Activated CD4-positive, alpha-beta T cell treated with anti-CD3 and anti-CD28 coated beads, Interleukin-2, amount 10 ng/mL, durations not matched to agents 24 days and 14 days (primary cell): ENCODE measurements around the gene CEMIP. TPM values are rescaled to one million over a fixed set of nuclear protein-coding genes. Genes with fewer than 3 reads are reported as not detected.
"Not testable (repeated sequence)": the region's sequence is repeated elsewhere in the genome, so short reads cannot be mapped to it uniquely, and the experiment has no call there.

Source experiments
- DNase-seq: peaks from one replicate; pipeline ENCODE4 v3.0.0; 2022
- H3K27ac Mint-ChIP-seq: one replicate; pipeline ENCODE4 v1.8.0; 2022; ENCODE audit warnings: mild to moderate bottlenecking, mixed read lengths
- H3K27me3 Mint-ChIP-seq: one replicate; pipeline ENCODE4 v1.8.0; 2022; ENCODE audit warnings: mixed read lengths
- H3K36me3 Mint-ChIP-seq: one replicate; pipeline ENCODE4 v1.8.0; 2022; ENCODE audit warnings: low read depth, mild to moderate bottlenecking, mixed read lengths
- H3K4me1 Mint-ChIP-seq: one replicate; pipeline ENCODE4 v1.8.0; 2021; ENCODE audit warnings: mixed read lengths
- H3K4me3 Mint-ChIP-seq: one replicate; pipeline ENCODE4 v1.8.0; 2022; ENCODE audit warnings: mild to moderate bottlenecking, moderate library complexity, mixed read lengths
- H3K9me3 Mint-ChIP-seq: one replicate; pipeline ENCODE4 v1.8.0; 2021; ENCODE audit warnings: mixed read lengths
- intact Hi-C: fragments of 100-400 bp; cut with micrococcal nuclease; formaldehyde crosslinking; loops from one replicate; pipeline ENCODE4 v1.15.1; 2023
- total RNA-seq: library from RNA; stranded (reverse); gene quantifications from 2 replicates; pipeline ENCODE4 v1.2.3, GENCODE V29; 2022

The CEMIP gene
- total RNA-seq, 1 donor from 2014 or later: not detected

DNA sequence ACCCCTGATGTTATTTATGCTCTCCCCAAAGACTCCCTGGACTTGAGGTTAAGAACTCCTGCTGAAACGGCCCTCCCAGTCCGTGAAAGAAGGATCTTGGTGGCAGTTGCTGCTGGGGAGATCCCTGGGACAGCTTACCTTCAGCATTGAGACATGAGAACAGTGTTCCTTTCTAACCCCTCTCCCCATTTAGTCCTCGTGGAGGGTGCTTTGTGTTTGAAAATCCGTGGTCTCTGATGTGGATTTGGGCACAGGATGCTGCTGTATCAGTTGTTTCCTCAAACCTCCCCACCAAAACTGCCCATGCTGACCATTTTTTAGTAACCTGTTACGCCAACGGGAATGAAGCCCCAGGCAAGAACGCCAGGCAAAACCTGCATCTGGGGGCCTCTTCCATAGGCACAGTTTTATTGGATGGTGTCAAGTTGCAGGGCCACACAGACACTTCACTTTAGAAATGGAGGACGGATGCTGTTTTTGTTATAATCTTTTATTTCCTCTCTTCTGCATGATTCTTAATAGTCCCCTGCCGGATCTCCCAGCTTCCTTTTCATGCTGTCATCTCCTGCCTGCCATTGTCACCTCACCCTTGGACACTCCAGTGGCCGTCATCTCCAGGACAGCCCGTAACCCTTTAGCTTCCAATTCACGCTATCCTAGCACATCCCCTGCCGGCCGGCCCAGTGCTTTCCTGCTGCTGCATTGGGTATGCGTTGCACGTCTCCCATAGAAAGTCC lies 31.7 kb upstream of the CEMIP start:
- no peaks in the 10 kb centered on the region for H3K4me1 Mint-ChIP-seq
- no peaks in the 10 kb centered on the region for H3K36me3 Mint-ChIP-seq
- no peak overlapping the region for H3K4me3 Mint-ChIP-seq
- intact Hi-C loops: no loop called here
- DNase-seq: no peak
- peaks cover 2% of the 10 kb centered on the region for H3K27me3 Mint-ChIP-seq
- no peak overlapping the region for H3K27ac Mint-ChIP-seq
- H3K9me3 Mint-ChIP-seq: no peaks in the 10 kb centered on the region

DNA sequence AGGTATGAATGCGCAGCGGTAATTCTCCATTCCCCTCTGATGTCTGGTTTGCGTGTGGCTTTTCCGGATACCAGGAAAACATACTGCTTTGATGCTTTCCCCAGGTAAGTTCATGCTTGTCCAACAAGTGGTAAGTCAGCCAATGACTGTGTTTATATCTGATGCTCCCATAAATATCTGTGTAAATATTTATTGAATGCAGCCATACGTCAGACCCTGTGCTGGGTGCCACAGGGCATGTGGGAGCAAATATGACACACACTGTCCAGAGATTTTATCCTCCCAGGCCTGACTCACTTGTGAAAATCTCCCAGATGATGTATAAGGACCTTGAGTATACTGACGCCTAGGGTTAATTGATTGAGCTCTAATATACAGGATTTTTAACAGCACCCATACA lies 29.6 kb upstream of the CEMIP start:
- H3K4me3 Mint-ChIP-seq: no peak overlapping the region
- intact Hi-C loops: no loop called here
- no peaks in the 10 kb centered on the region for H3K36me3 Mint-ChIP-seq
- H3K27me3 Mint-ChIP-seq: peaks cover 2% of the 10 kb centered on the region
- no peaks in the 10 kb centered on the region for H3K4me1 Mint-ChIP-seq
- no peaks in the 10 kb centered on the region for H3K9me3 Mint-ChIP-seq
- DNase-seq: no peak
- H3K27ac Mint-ChIP-seq: no peak overlapping the region

DNA sequence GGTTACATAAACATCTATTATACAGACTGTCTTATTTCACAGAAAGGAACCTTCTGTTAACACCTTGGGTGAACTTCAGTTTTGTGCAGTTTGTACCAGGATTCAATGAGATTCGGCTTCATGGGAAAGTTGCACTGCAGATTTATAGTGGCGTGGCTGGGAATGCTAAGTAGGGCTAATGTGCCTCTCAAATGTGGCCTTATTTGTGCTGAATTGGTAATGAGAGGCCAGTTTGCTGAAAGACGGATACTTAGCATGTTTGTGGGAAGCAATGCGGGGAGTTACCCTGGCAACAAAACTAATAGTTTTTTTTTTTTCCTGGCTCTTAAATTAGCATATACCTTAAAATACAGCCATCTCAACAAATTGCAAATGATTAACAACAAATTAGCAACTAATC lies 28.6 kb upstream of the CEMIP start:
- Mint-ChIP-seq H3K36me3 (no peaks in the 10 kb centered on the region), H3K9me3 (no peaks in the 10 kb centered on the region), H3K4me1 (no peaks in the 10 kb centered on the region), H3K4me3 (no peak overlapping the region), H3K27ac (no peak overlapping the region), H3K27me3 (peaks cover 2% of the 10 kb centered on the region)
- intact Hi-C loops: no loop called here
- DNase-seq: no peak

DNA sequence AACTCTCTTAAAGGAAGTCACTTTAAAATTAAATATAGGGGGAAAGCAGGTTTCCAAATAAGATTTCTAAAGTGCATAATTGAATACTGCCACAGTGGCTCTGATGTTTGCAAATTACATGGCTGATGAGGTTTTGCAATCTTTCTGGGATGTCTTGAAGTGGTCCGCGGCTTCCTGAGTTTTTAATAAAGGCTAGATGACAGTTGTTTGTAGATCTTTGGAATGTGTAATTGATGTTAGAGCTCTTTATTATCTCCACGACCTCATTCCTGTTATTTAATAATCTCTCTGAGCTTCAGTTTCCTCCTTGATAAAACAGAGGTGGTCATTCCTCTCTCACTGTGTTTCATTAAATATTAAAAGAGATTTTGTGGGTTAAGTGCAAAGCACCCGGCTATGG lies 27.0 kb upstream of the CEMIP start:
- no peaks in the 10 kb centered on the region for H3K9me3 Mint-ChIP-seq
- DNase-seq: no peak
- no peaks in the 10 kb centered on the region for H3K27me3 Mint-ChIP-seq
- no peak overlapping the region for H3K4me3 Mint-ChIP-seq
- peaks cover 3% of the 10 kb centered on the region for H3K4me1 Mint-ChIP-seq
- intact Hi-C loops: no loop called here
- H3K27ac Mint-ChIP-seq: no peak overlapping the region
- H3K36me3 Mint-ChIP-seq: no peaks in the 10 kb centered on the region

DNA sequence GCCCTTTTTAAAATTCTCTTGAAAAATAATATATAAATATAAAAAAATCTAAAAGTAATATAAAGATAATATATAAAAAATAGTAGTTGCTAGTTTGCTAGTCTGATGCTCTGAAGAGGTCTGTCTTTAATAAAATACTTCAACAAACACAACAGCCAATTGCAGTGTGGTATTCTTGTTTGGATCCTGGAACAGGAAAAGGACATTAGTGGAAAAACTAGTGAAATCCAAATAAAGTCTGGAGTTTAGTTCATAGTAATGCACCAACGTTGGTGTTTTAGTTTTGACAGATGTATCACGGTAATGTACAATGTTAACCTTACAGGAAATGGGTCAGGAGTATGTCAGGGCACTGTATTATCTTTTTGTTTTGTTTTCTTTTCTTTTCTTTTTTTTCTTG lies 26.0 kb upstream of the CEMIP start:
- Mint-ChIP-seq H3K4me3 (no peak overlapping the region), H3K9me3 (no peaks in the 10 kb centered on the region), H3K4me1 (peaks cover 3% of the 10 kb centered on the region), H3K27me3 (no peaks in the 10 kb centered on the region), H3K36me3 (no peaks in the 10 kb centered on the region), H3K27ac (no peak overlapping the region)
- no peak for DNase-seq
- intact Hi-C loops: no loop called here

DNA sequence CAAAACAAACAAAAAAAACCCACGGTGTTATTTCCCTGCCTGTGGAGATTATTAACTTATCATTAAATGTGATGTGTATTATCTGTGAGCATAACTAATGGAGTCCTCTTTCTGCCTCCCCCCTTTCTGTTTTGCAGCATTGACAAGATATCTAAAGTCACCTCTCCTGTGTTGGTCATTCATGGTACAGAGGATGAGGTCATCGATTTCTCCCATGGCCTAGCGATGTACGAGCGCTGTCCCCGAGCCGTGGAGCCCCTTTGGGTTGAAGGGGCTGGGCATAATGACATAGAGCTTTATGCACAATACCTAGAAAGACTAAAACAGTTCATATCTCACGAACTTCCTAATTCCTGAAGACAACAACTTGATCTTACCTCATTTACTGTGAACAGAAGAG lies 25.2 kb upstream of the CEMIP start:
- H3K27ac Mint-ChIP-seq: no peak overlapping the region
- no peaks in the 10 kb centered on the region for H3K9me3 Mint-ChIP-seq
- no peak overlapping the region for H3K4me3 Mint-ChIP-seq
- intact Hi-C loops: no loop called here
- no peaks in the 10 kb centered on the region for H3K36me3 Mint-ChIP-seq
- DNase-seq: no peak
- peaks cover 3% of the 10 kb centered on the region for H3K4me1 Mint-ChIP-seq
- peaks cover 3% of the 10 kb centered on the region for H3K27me3 Mint-ChIP-seq

DNA sequence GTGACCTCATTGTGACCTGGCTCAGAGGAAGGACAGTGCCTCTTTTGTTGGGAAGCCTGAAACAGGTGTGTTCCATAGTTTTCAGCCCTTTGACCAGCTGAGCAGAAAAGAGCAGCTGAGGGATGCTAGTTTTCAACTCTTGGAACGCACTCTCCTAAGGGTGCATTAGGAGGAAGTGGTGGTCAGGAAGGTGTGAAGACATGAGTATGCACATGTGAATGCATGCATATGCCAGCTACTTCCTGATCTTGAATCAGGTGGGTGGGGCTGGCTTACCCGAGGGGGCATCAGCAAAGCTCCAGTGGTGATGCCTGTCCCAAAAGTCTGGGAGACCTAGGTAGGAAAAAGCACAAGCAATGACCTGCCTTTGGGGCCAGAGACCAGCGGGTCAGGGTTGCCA lies 23.3 kb upstream of the CEMIP start:
- no peak overlapping the region for H3K27ac Mint-ChIP-seq
- H3K27me3 Mint-ChIP-seq: peaks cover 5% of the 10 kb centered on the region
- no peak overlapping the region for H3K4me3 Mint-ChIP-seq
- intact Hi-C loops: no loop called here
- H3K36me3 Mint-ChIP-seq: no peaks in the 10 kb centered on the region
- H3K4me1 Mint-ChIP-seq: peaks cover 3% of the 10 kb centered on the region
- H3K9me3 Mint-ChIP-seq: no peaks in the 10 kb centered on the region
- no peak for DNase-seq

DNA sequence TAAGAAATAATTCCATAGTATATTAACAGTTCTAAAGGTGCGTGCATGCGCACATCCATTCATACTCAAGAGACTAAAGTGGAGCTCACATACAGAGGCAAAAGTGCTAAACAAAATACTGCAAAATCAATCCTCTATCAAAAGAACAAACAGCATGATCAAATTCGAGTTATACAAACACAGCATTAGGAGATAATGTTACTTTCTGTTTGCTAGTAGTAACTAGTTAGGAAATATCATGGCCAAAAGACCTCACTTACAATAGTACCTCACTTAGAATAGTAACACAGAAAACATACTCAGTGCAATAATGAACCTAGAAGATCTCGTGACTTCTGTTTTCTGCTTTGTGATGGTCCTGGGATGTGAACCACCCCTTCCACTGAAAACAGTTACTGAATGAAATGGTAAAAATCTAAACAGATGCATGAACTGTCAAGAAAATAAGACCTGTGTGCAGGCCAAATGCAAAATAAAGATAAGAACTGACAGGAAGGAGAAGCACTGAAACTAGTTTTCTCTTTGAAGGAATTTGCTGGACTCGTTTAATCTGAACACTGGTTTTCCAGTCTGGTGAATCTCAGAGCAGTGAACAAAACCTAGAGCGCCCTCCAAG lies 20.9 kb upstream of the CEMIP start:
- Mint-ChIP-seq H3K36me3 (no peaks in the 10 kb centered on the region), H3K27ac (no peak overlapping the region), H3K4me1 (peaks cover 3% of the 10 kb centered on the region), H3K27me3 (peaks cover 10% of the 10 kb centered on the region), H3K4me3 (no peak overlapping the region), H3K9me3 (no peaks in the 10 kb centered on the region)
- DNase-seq: no peak
- intact Hi-C loops: no loop called here

DNA sequence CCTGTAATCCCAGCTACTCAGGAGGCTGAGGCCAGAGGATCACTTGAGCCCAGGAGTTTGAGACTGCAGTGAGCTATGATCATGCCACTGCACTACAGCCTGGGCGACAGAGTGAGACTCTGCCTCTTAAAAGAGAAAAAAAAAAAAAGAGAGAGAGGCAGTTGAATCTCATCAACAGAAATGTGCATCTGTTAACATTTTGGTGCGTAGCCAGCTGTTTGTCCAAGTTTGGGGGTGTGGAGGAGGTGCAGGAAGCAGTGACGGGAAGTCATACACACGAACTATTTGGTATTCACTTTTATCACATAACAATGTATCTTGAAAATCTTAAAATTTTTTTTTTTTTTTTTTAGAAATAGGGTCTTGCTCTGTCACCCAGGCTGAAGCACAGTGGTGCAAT lies 18.2 kb upstream of the CEMIP start:
- Mint-ChIP-seq H3K9me3 (no peaks in the 10 kb centered on the region), H3K4me3 (no peak overlapping the region), H3K27me3 (peaks cover 10% of the 10 kb centered on the region), H3K36me3 (no peaks in the 10 kb centered on the region), H3K4me1 (peaks cover under 1% of the 10 kb centered on the region), H3K27ac (no peak overlapping the region)
- intact Hi-C loops: no loop called here
- DNase-seq: no peak

DNA sequence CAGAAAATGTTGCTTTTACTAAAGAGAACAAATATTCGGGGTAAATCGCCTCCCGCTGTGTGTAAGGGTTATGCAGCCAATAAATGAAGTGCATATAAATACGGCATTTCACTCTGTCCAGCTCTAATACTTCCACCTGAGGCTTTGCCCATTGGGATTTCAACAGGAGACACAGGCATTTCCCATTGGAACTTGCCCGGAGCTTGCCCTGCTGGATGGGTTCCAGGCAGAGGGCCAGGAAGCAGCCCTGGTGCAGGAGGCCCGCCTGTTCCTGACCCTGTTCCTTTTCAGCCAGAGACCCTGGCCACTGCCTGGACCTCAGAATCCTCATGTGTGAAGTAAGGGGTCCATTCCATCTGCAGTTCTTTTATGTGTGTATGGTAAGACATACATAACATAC lies 17.4 kb upstream of the CEMIP start:
- Mint-ChIP-seq H3K4me1 (no peaks in the 10 kb centered on the region), H3K27me3 (peaks cover 10% of the 10 kb centered on the region), H3K27ac (no peak overlapping the region), H3K9me3 (no peaks in the 10 kb centered on the region), H3K36me3 (no peaks in the 10 kb centered on the region), H3K4me3 (no peak overlapping the region)
- intact Hi-C loops: no loop called here
- no peak for DNase-seq

DNA sequence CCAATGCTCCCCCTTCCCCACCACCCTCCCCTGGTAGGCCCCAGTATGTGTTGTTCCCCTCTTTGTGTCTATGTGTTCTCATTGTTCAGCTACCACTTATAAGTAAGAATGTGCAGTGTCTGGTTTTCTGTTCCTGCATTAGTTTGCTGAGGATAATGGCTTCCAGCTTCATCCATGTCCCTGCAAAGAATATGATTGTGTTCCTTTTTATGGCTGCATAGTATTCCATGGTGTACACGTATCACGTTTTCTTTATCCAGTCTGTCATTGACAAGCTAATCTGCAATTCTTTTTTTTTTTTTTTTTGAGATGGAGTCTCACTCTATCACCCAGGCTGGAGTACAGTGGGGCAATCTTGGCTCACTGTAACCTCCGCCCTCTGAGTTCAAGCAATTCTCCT lies 15.9 kb upstream of the CEMIP start:
- H3K9me3 Mint-ChIP-seq, intact Hi-C loops, H3K27ac Mint-ChIP-seq, H3K4me1 Mint-ChIP-seq, DNase-seq, H3K27me3 Mint-ChIP-seq, H3K4me3 Mint-ChIP-seq, H3K36me3 Mint-ChIP-seq: not testable (repeated sequence)

DNA sequence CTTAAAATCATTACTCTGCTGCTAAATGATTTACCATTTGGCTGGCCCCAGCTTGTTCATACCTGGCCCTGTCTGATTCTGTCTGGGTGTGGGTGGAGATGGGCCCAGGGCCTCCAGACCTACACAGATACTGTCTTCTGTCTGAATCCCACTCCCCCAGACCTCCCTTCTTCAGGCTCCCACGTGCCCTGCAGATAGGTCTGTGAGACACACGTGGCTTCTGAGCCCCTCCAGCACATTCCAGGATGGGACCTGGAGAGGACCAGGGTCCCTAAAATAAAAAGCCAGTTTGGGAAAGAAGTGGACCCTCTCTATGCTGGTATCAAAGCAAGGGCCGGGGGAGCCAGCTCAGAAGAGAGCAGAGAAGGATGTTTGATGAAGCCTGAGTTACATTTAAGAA lies 14.6 kb upstream of the CEMIP start:
- H3K27me3 Mint-ChIP-seq: peaks cover 7% of the 10 kb centered on the region
- intact Hi-C loops: no loop called here
- H3K27ac Mint-ChIP-seq: no peak overlapping the region
- H3K9me3 Mint-ChIP-seq: no peaks in the 10 kb centered on the region
- no peaks in the 10 kb centered on the region for H3K36me3 Mint-ChIP-seq
- H3K4me3 Mint-ChIP-seq: no peak overlapping the region
- H3K4me1 Mint-ChIP-seq: no peaks in the 10 kb centered on the region
- DNase-seq: no peak

DNA sequence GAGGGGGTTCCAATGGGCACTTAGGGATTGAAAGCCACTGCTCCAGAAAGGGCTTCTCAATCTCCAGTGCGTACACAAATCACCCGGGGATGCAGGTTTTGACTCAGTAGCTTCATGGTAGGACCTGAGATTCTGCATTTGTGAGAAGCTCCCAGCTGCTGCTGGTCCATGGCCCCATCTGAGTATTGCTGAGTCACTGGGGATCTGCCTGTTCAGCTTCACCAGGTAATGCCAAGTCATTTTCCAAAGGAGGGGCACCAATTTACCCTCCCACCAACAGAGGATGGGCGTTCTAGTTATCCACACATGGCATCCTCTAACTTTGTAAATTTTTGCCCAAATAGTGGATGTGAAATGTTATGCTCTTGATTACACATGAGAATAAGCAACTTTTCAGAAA lies 12.9 kb upstream of the CEMIP start:
- Mint-ChIP-seq H3K27me3 (peaks cover 5% of the 10 kb centered on the region), H3K36me3 (no peaks in the 10 kb centered on the region), H3K4me3 (no peak overlapping the region), H3K9me3 (no peaks in the 10 kb centered on the region), H3K4me1 (no peaks in the 10 kb centered on the region), H3K27ac (no peak overlapping the region)
- intact Hi-C loops: no loop called here
- DNase-seq: no peak

DNA sequence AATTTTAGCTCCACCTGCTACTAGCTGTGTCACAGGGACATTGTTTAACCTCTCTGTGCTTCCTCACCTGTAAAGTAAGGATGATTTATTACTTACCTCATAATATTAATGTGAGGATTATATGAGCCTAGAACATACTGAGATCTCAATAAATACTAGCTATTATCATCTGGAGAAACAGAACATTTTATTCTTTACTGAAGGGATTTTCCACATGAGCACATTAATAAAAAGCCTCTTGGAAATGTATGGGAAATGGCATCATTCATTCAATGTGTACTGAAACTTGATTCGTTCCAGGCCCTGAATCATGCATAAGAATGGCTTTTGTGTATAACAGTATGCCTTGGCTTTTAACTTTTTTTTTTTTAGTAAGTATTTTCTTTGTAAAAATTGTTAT lies 11.0 kb upstream of the CEMIP start:
- no peaks in the 10 kb centered on the region for H3K4me1 Mint-ChIP-seq
- no peaks in the 10 kb centered on the region for H3K9me3 Mint-ChIP-seq
- no peak overlapping the region for H3K27ac Mint-ChIP-seq
- H3K36me3 Mint-ChIP-seq: no peaks in the 10 kb centered on the region
- peaks cover 4% of the 10 kb centered on the region for H3K27me3 Mint-ChIP-seq
- no peak overlapping the region for H3K4me3 Mint-ChIP-seq
- intact Hi-C loops: no loop called here
- DNase-seq: no peak
